GM15510 (cell line): ENCODE measurements around the gene RNF115.

Source experiments
- POLR2A ChIP-seq: IDR thresholded peaks from 3 replicates; pipeline ENCODE4 v1.6.1; 2011; ENCODE audit warnings: borderline replicate concordance; ENCODE audit not compliant: insufficient read length; ENCODE audit errors: extremely low read depth

Gene RNF115

GRCh38 chr1:145792484-145792883 is 31.4 kb downstream of the RNF115 start:
- TF ChIP-seq POLR2A, result no peak

GRCh38 chr1:145788580-145788979 is 35.3 kb downstream of the RNF115 start:
- TF ChIP-seq POLR2A, result no peak

- no peak for TF ChIP-seq POLR2A
Measured at GRCh38 chr1:145786271-145786670, 37.6 kb downstream of the RNF115 start.

- TF ChIP-seq POLR2A, result no peak
Measured at GRCh38 chr1:145785547-145785946, 38.3 kb downstream of the RNF115 start.

- no peak for TF ChIP-seq POLR2A
Measured at GRCh38 chr1:145784409-145784808, 39.5 kb downstream of the RNF115 start.

GRCh38 chr1:145782272-145783099 is 41.4 kb downstream of the RNF115 start:
- TF ChIP-seq POLR2A, result no peak

- no peak for TF ChIP-seq POLR2A
Measured at GRCh38 chr1:145778146-145778540, 45.8 kb downstream of the RNF115 start.

GRCh38 chr1:145777357-145778145 is 46.3 kb downstream of the RNF115 start:
- TF ChIP-seq POLR2A, result no peak

GRCh38 chr1:145773423-145773822 is 50.5 kb downstream of the RNF115 start:
- no peak for TF ChIP-seq POLR2A

GRCh38 chr1:145771056-145771455 is 52.8 kb downstream of the RNF115 start:
- no peak for TF ChIP-seq POLR2A

- no peak for TF ChIP-seq POLR2A
Measured at GRCh38 chr1:145759721-145760120, 64.2 kb downstream of the RNF115 start.

- no peak for TF ChIP-seq POLR2A
Measured at GRCh38 chr1:145758575-145758974, 65.3 kb downstream of the RNF115 start.

GRCh38 chr1:145758116-145758515 is 65.8 kb downstream of the RNF115 start:
- TF ChIP-seq POLR2A, result no peak

- TF ChIP-seq POLR2A, result no peak
Measured at GRCh38 chr1:145757420-145757819, 66.5 kb downstream of the RNF115 start.

- TF ChIP-seq POLR2A, result no peak
Measured at GRCh38 chr1:145751491-145752037, 72.3 kb downstream of the RNF115 start.
